PC-3 (cell line): ENCODE results near the gene MOB3A. TPM values are rescaled to one million over a fixed set of nuclear protein-coding genes. Genes with fewer than 3 reads are reported as not detected.
A peak's percentile ranks its signal among the peaks of the same experiment; 100 is the strongest.

Source experiments
- ATAC-seq: fragments of 200-7000 bp; cut with Tn5 transposase; 2 replicates; pipeline ENCODE4 v1.9.1; 2020; ENCODE audit warnings: mild to moderate bottlenecking, moderate library complexity
- BruUV-seq: library from RNA; stranded (reverse); fragments of 400-500 nt; replicated peaks from 2 replicates; lab custom pipeline; 2021; lab: Mats Ljungman, UMichigan
- CTCF ChIA-PET: fragments of 300-600 bp; sonication (Branson Sonifier 250); formaldehyde crosslinking; loops from one replicate; lab custom pipeline; 2022; ENCODE audit warnings: antibody characterized with exemption; lab: Charles Lee
- POLR2A ChIA-PET: fragments of 300-600 bp; sonication (Branson Sonifier 250); formaldehyde crosslinking; loops from one replicate; lab custom pipeline; 2022; ENCODE audit warnings: antibody characterized with exemption; ENCODE audit not compliant: unreplicated experiment; lab: Charles Lee
- DNase-seq: peaks from one replicate; pipeline ENCODE4 v3.0.0-alpha.2; 2015
- H2AFZ ChIP-seq: fragments of 300-600 bp; sonication (generic); 2 replicates; pipeline ENCODE4 v1.6.0; 2016; ENCODE audit warnings: antibody characterized with exemption, low read length
- H3F3A ChIP-seq: fragments of 300-600 bp; sonication (generic); one replicate; pipeline ENCODE4 v1.6.0; 2017; ENCODE audit warnings: antibody characterized with exemption, low read length, control low read depth, mild to moderate bottlenecking; ENCODE audit not compliant: unreplicated experiment
- H3K27ac ChIP-seq: fragments of 300-600 bp; sonication (generic); 2 replicates; pipeline ENCODE4 v1.5.1; 2016; ENCODE audit warnings: mild to moderate bottlenecking, low read length
- H3K27me3 ChIP-seq: fragments of 300-600 bp; sonication (generic); 2 replicates; pipeline ENCODE4 v1.6.1; 2016; ENCODE audit warnings: low read length, mixed read lengths
- H3K36me3 ChIP-seq: fragments of 300-600 bp; sonication (generic); 2 replicates; pipeline ENCODE4 v1.6.1; 2016; ENCODE audit warnings: low read depth, mixed run types, low read length, mixed read lengths
- H3K4me1 ChIP-seq: fragments of 300-600 bp; sonication (generic); 2 replicates; pipeline ENCODE4 v1.5.1; 2016; ENCODE audit warnings: low read length; ENCODE audit not compliant: insufficient read depth
- H3K4me2 ChIP-seq: fragments of 300-600 bp; sonication (generic); 2 replicates; pipeline ENCODE4 v1.6.0; 2016; ENCODE audit warnings: low read length
- H3K4me3 ChIP-seq: fragments of 300-600 bp; sonication (generic); 2 replicates; pipeline ENCODE4 v1.5.1; 2016; ENCODE audit warnings: mild to moderate bottlenecking, low read length, mixed read lengths
- H3K79me2 ChIP-seq: fragments of 300-600 bp; sonication (generic); 2 replicates; pipeline ENCODE4 v1.6.1; 2017; ENCODE audit warnings: low read length, mixed read lengths
- H3K9ac ChIP-seq: fragments of 300-600 bp; sonication (generic); 2 replicates; pipeline ENCODE4 v1.6.0; 2016; ENCODE audit warnings: mild to moderate bottlenecking, low read length
- H3K9me2 ChIP-seq: fragments of 300-600 bp; sonication (generic); replicated peaks from 2 replicates; pipeline ENCODE4 v1.6.1; 2016; ENCODE audit warnings: mixed run types, low read length, mixed read lengths
- H3K9me3 ChIP-seq: fragments of 300-600 bp; sonication (generic); 2 replicates; pipeline ENCODE4 v1.6.1; 2016; ENCODE audit warnings: low read length, mixed read lengths
- H4K20me1 ChIP-seq: fragments of 300-600 bp; sonication (generic); 2 replicates; pipeline ENCODE4 v1.6.1; 2016; ENCODE audit warnings: low read length, mixed read lengths
- CTCF ChIP-seq: fragments of 300-600 bp; sonication (generic); conservative IDR thresholded peaks from 2 replicates; pipeline ENCODE4 v1.5.1; 2017; ENCODE audit warnings: antibody characterized with exemption, low read depth, mild to moderate bottlenecking, low read length
- EZH2 ChIP-seq: fragments of 300-600 bp; sonication (generic); IDR thresholded peaks from one replicate; pipeline ENCODE4 v1.6.1; 2017; ENCODE audit warnings: antibody characterized with exemption, mild to moderate bottlenecking, low read length; ENCODE audit not compliant: unreplicated experiment
- EZH2phosphoT487 ChIP-seq: fragments of 300-600 bp; sonication (generic); IDR thresholded peaks from 2 replicates; pipeline ENCODE4 v1.6.1; 2018; ENCODE audit warnings: mild to moderate bottlenecking, antibody characterized with exemption, low read length, borderline replicate concordance
- intact Hi-C: fragments of 100-400 bp; cut with micrococcal nuclease; formaldehyde crosslinking; loops from 2 replicates; pipeline ENCODE4 v1.9.0; 2023
- total RNA-seq: library from RNA; depleted of rRNA; stranded (reverse); fragments of >200 nt; gene quantifications from 2 replicates; pipeline ENCODE4 v1.2.3, GENCODE V29; 2014

The MOB3A gene
- total RNA-seq, 1 experiment from 2014 or later, result 15.1 TPM

- DNase-seq (no peak), ATAC-seq (no peak)
- Histone ChIP-seq H3K4me3 (peak overlapping the region; percentile 80; the same call in 1 of the 2 replicates), H3K4me1 (peaks cover 31% of the 10 kb centered on the region), H3K9ac (no peak overlapping the region), H2AFZ (no peak overlapping the region), H3K9me2 (no peaks in the 10 kb centered on the region), H3K4me2 (peak overlapping the region; percentile 93), H3K27ac (no peak overlapping the region), H3K36me3 (no peaks in the 10 kb centered on the region; the same call in 1 of the 2 replicates), H3F3A (no peaks in the 10 kb centered on the region), H4K20me1 (peaks cover 37% of the 10 kb centered on the region), H3K27me3 (no peaks in the 10 kb centered on the region), H3K9me3 (no peaks in the 10 kb centered on the region), H3K79me2 (peaks cover 53% of the 10 kb centered on the region)
- ChIA-PET POLR2A (no interaction called here), CTCF (no interaction called here)
- TF ChIP-seq CTCF, result no peak
- TF ChIP-seq EZH2phosphoT487, result no peak
- BruUV-seq, result no TSS peak
- intact Hi-C loops, result no loop called here
These were observed 47.8 kb downstream of the MOB3A start for GRCh38 chr19:2048104-2048958.

- H3K27ac ChIP-seq, result 0 out of 2 replicates have a peak overlapping the region, but pooled peaks have one; percentile 13
- 0 out of 2 replicates have a peak overlapping the region, but pooled peaks have one; percentile 93 for H3K4me2 ChIP-seq
- no peaks in the 10 kb centered on the region; the same call in 1 of the 2 replicates for H3K36me3 ChIP-seq
- H3K9me3 ChIP-seq, result no peaks in the 10 kb centered on the region
- H3F3A ChIP-seq, result no peaks in the 10 kb centered on the region
- peak; percentile 15 for DNase-seq
- peaks cover 31% of the 10 kb centered on the region for H3K4me1 ChIP-seq
- H3K9ac ChIP-seq, result no peak overlapping the region
- intact Hi-C loops, result no loop called here
- ATAC-seq, result no peak
- ChIA-PET POLR2A (no interaction called here), CTCF (no interaction called here)
- no peaks in the 10 kb centered on the region for H3K9me2 ChIP-seq
- H3K79me2 ChIP-seq, result peaks cover 53% of the 10 kb centered on the region
- H3K4me3 ChIP-seq, result no peak overlapping the region
- peaks cover 37% of the 10 kb centered on the region for H4K20me1 ChIP-seq
- no peak overlapping the region for H2AFZ ChIP-seq
- H3K27me3 ChIP-seq, result no peaks in the 10 kb centered on the region
- BruUV-seq, result no TSS peak
- TF ChIP-seq CTCF (no peak), EZH2 (no peak), EZH2phosphoT487 (no peak)
These were observed 48.5 kb downstream of the MOB3A start for GRCh38 chr19:2047449-2048103.

DNA sequence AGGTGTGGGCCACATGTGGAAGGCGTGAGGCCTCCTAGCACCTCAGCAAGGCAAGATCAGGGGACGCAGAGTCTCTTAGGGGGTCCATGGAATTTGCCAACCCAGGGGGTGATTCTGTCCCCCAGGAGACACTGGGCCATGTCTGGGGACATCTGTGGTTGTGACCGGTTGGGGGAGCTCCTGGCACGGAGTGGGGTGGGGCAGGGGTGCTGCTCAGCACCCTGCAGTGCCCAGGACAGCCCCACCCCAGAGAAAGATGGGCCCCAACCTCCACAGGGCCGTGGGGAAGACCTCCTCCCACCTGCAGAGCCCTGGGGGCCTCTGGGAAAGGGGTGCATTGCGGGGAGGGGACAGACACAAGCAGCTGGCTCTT is 49.1 kb downstream of the MOB3A start:
- H2AFZ ChIP-seq, result no peak overlapping the region
- TF ChIP-seq EZH2phosphoT487 (no peak), EZH2 (no peak), CTCF (no peak)
- intact Hi-C loops, result no loop called here
- H3K9me3 ChIP-seq, result no peaks in the 10 kb centered on the region
- no peaks in the 10 kb centered on the region for H3K9me2 ChIP-seq
- H3K4me2 ChIP-seq, result no peak overlapping the region
- BruUV-seq, result no TSS peak
- H3K4me3 ChIP-seq, result no peak overlapping the region
- peaks cover 37% of the 10 kb centered on the region for H4K20me1 ChIP-seq
- H3K27me3 ChIP-seq, result no peaks in the 10 kb centered on the region
- DNase-seq, result no peak
- H3K27ac ChIP-seq, result 0 out of 2 replicates have a peak overlapping the region, but pooled peaks have one; percentile 13
- ChIA-PET POLR2A (no interaction called here), CTCF (no interaction called here)
- H3K79me2 ChIP-seq, result peaks cover 53% of the 10 kb centered on the region
- H3F3A ChIP-seq, result no peaks in the 10 kb centered on the region
- H3K36me3 ChIP-seq, result no peaks in the 10 kb centered on the region; the same call in 1 of the 2 replicates
- H3K9ac ChIP-seq, result no peak overlapping the region
- H3K4me1 ChIP-seq, result peaks cover 31% of the 10 kb centered on the region
- ATAC-seq, result no peak
